Measurements from ENCODE around the gene ACAD11.
"Not testable (repeated sequence)": the region's sequence is repeated elsewhere in the genome, so short reads cannot be mapped to it uniquely, and the experiment has no call there.

The ACAD11 gene

GRCh38 chr3:132625613-132626012 is 34.0 kb downstream of the ACAD11 start:
- H3K4me3 ChIP-seq (replicated peaks in 1 of 2; ENCODE audit: low read depth in 2 of 2, low read length in 2 of 2), result no peak overlapping the region
- no peak for DNase-seq (ENCODE audit: low read depth in 2 of 2)
- TF ChIP-seq CTCF (IDR thresholded peaks at IDR 0.05; ENCODE audit: low read depth, low read length), result no peak

GRCh38 chr3:132624790-132625189 is 34.8 kb downstream of the ACAD11 start:
- no peak overlapping the region for H3K4me3 ChIP-seq (replicated peaks in 1 of 2; ENCODE audit: low read depth in 2 of 2, low read length in 2 of 2)
- DNase-seq (ENCODE audit: low read depth in 2 of 2), result no peak
- TF ChIP-seq CTCF (IDR thresholded peaks at IDR 0.05; ENCODE audit: low read depth, low read length), result no peak

GRCh38 chr3:132623646-132624045 is 36.0 kb downstream of the ACAD11 start:
- H3K4me3 ChIP-seq (replicated peaks in 1 of 2; ENCODE audit: low read depth in 2 of 2, low read length in 2 of 2), result no peak overlapping the region
- DNase-seq (ENCODE audit: low read depth in 2 of 2), result no peak
- TF ChIP-seq CTCF (IDR thresholded peaks at IDR 0.05; ENCODE audit: low read depth, low read length), result no peak

GRCh38 chr3:132622761-132623160 is 36.8 kb downstream of the ACAD11 start:
- no peak for DNase-seq (ENCODE audit: low read depth in 2 of 2)
- no peak overlapping the region for H3K4me3 ChIP-seq (replicated peaks in 1 of 2; ENCODE audit: low read depth in 2 of 2, low read length in 2 of 2)
- no peak for TF ChIP-seq CTCF (IDR thresholded peaks at IDR 0.05; ENCODE audit: low read depth, low read length)

- DNase-seq (ENCODE audit: low read depth in 2 of 2), result no peak
- H3K4me3 ChIP-seq (replicated peaks in 1 of 2; ENCODE audit: low read depth in 2 of 2, low read length in 2 of 2), result no peak overlapping the region
- TF ChIP-seq CTCF (IDR thresholded peaks at IDR 0.05; ENCODE audit: low read depth, low read length), result no peak
Observed at GRCh38 chr3:132622148-132622547, 37.5 kb downstream of the ACAD11 start.

- DNase-seq (ENCODE audit: low read depth in 2 of 2), result no peak
- no peak for TF ChIP-seq CTCF (IDR thresholded peaks at IDR 0.05; ENCODE audit: low read depth, low read length)
- no peak overlapping the region for H3K4me3 ChIP-seq (replicated peaks in 1 of 2; ENCODE audit: low read depth in 2 of 2, low read length in 2 of 2)
Observed at GRCh38 chr3:132616780-132617179, 42.8 kb downstream of the ACAD11 start.

- TF ChIP-seq CTCF (IDR thresholded peaks at IDR 0.05; ENCODE audit: low read depth, low read length), result no peak
- H3K4me3 ChIP-seq (replicated peaks in 1 of 2; ENCODE audit: low read depth in 2 of 2, low read length in 2 of 2), result no peak overlapping the region
- peak in 1 of 2 donors; percentile 22 for DNase-seq (ENCODE audit: low read depth in 2 of 2)
Observed at GRCh38 chr3:132615881-132616280, 43.7 kb downstream of the ACAD11 start.

GRCh38 chr3:132615301-132615700 is 44.3 kb downstream of the ACAD11 start:
- DNase-seq (ENCODE audit: low read depth in 2 of 2); H3K4me3 ChIP-seq (replicated peaks in 1 of 2; ENCODE audit: low read depth in 2 of 2, low read length in 2 of 2): not testable (repeated sequence)

- not testable (repeated sequence) for H3K4me3 ChIP-seq (replicated peaks in 1 of 2; ENCODE audit: low read depth in 2 of 2, low read length in 2 of 2)
- DNase-seq (ENCODE audit: low read depth in 2 of 2), result peak in 1 of 2 donors; percentile 11
Observed at GRCh38 chr3:132606620-132607019, 53.0 kb downstream of the ACAD11 start.
